Choroid plexus epithelial cell (primary cell): ENCODE measurements around the gene TMEM9.

ENCODE experiments used
- DNase-seq: peaks from one replicate; pipeline ENCODE4 v3.0.0-alpha.2; 2010; ENCODE audit warnings: low read depth
- H3K4me3 ChIP-seq: 2 replicates; pipeline ENCODE4 v1.5.1; 2011; ENCODE audit warnings: low read depth, mild to moderate bottlenecking, control low read depth, low read length, moderate library complexity
- CTCF ChIP-seq: conservative IDR thresholded peaks from 2 replicates; pipeline ENCODE4 v1.5.1; 2011; ENCODE audit warnings: low read depth, mild to moderate bottlenecking, control low read depth, inconsistent platforms, low read length, moderate library complexity

Gene TMEM9

GRCh38 chr1:201131398-201131797 is 22.9 kb downstream of the TMEM9 start:
- DNase-seq = no peak
- TF ChIP-seq CTCF = no peak
- no peak overlapping the region for H3K4me3 ChIP-seq

GRCh38 chr1:201128962-201129361 is 25.3 kb downstream of the TMEM9 start:
- no peak overlapping the region for H3K4me3 ChIP-seq

GRCh38 chr1:201128476-201128875 is 25.8 kb downstream of the TMEM9 start:
- no peak overlapping the region for H3K4me3 ChIP-seq
- no peak for DNase-seq
- no peak for TF ChIP-seq CTCF

More at GRCh38 chr1:201128962-201129361, 25.3 kb downstream of the TMEM9 start:
- no peak for TF ChIP-seq CTCF
- DNase-seq = no peak

- H3K4me3 ChIP-seq = no peak overlapping the region
- TF ChIP-seq CTCF = no peak
- no peak for DNase-seq
Measured at GRCh38 chr1:201127755-201128455, 26.4 kb downstream of the TMEM9 start.

- no peak for TF ChIP-seq CTCF
- DNase-seq = no peak
Measured at GRCh38 chr1:201126832-201127754, 27.2 kb downstream of the TMEM9 start, which contains the start of gene ASCL5. TSS of gene ASCL5 (minus strand) at chr1:201127184. CDS start at chr1:201115372, 11,812 bp downstream.

GRCh38 chr1:201126463-201126831 is 27.8 kb downstream of the TMEM9 start:
- no peak for TF ChIP-seq CTCF
- DNase-seq = no peak
- no peak overlapping the region for H3K4me3 ChIP-seq

More at GRCh38 chr1:201126832-201127754, 27.2 kb downstream of the TMEM9 start, which contains the start of gene ASCL5:
- no peak within 1 kb of the TSS for H3K4me3 ChIP-seq
